GM15510 (cell line): Measurements from ENCODE around the gene MEF2D.

ENCODE experiments used
- POLR2A ChIP-seq: IDR thresholded peaks from 3 replicates; pipeline ENCODE4 v1.6.1; 2011; ENCODE audit warnings: borderline replicate concordance; ENCODE audit not compliant: insufficient read length; ENCODE audit errors: extremely low read depth

The MEF2D gene

GRCh38 chr1:156417401-156418020 lies 83.1 kb downstream of the MEF2D start:
- TF ChIP-seq POLR2A: no peak

DNA sequence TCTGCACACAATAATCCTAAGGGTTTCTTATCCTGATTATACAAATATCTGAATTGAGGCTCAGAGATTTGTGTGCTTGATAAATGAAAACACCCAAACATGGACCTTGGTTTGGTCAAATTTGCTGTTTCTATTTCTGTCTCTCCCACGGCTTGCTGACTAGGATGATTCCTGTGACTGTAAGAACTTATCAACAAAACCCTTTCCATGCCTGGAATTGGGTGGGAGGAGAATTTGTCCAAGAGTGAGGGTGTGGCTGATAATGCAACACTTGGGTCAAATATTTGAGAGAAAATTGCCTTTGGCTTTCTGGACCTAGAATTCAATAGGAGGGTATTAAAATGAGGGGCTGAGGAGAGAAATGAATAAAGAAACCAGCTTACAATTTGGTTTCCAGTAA lies 83.6 kb downstream of the MEF2D start:
- TF ChIP-seq POLR2A: no peak

GRCh38 chr1:156414461-156415064 lies 86.0 kb downstream of the MEF2D start:
- TF ChIP-seq POLR2A: no peak
